Keratinocyte (primary cell): ENCODE results near the gene FNDC10. TPM values are rescaled to one million over a fixed set of nuclear protein-coding genes. Genes with fewer than 3 reads are reported as not detected.

Experiments
- DNase-seq: peaks from one replicate; pipeline ENCODE4 v3.0.0-alpha.2; 2011; ENCODE audit warnings: low read depth, missing footprints, low spot score
- FAIRE-seq: peaks from 2 replicates; lab custom pipeline; 2011; peaks lifted over from hg19 to GRCh38; lab: Jason Lieb, UNC
- H2AFZ ChIP-seq: 2 replicates; pipeline ENCODE4 v1.6.0; 2012; ENCODE audit warnings: low read length, control low read depth, inconsistent platforms; ENCODE audit not compliant: control insufficient read depth
- H3K27ac ChIP-seq: 2 replicates; pipeline ENCODE4 v1.5.1; 2011; ENCODE audit warnings: low read length; ENCODE audit not compliant: control insufficient read depth, insufficient read depth
- H3K27me3 ChIP-seq: 3 replicates; pipeline ENCODE4 v1.6.0; 2011; ENCODE audit warnings: low read length; ENCODE audit not compliant: control insufficient read depth, insufficient read depth; ENCODE audit errors: extremely low read depth
- H3K36me3 ChIP-seq, 2 experiments: 2 replicates in 1 of 2; 3 replicates in 1 of 2; pipeline ENCODE4 v1.5.1; 2011; ENCODE audit warnings: low read length in 2 of 2, mild to moderate bottlenecking in 1 of 2; ENCODE audit not compliant: control insufficient read depth in 2 of 2, insufficient read depth in 2 of 2; ENCODE audit errors: extremely low read depth in 1 of 2
- H3K4me1 ChIP-seq: 3 replicates; pipeline ENCODE4 v1.5.1; 2011; ENCODE audit warnings: low read length; ENCODE audit not compliant: control insufficient read depth, insufficient read depth; ENCODE audit errors: extremely low read depth
- H3K4me2 ChIP-seq: 3 replicates; pipeline ENCODE4 v1.6.0; 2011; ENCODE audit warnings: low read depth, low read length; ENCODE audit not compliant: control insufficient read depth, insufficient read depth; ENCODE audit errors: extremely low read depth
- H3K4me3 ChIP-seq, 3 experiments: fragments of 200-600 bp in 1 of 3; sonication (generic) in 1 of 3; 2 replicates in 2 of 3; 3 replicates in 1 of 3; pipeline ENCODE4 v1.5.1; 2011 to 2016; ENCODE audit warnings: low read length in 3 of 3, mild to moderate bottlenecking in 3 of 3, control low read depth in 2 of 3, inconsistent platforms in 1 of 3, low read depth in 1 of 3, mixed read lengths in 1 of 3, mixed run types in 1 of 3, moderate library complexity in 1 of 3; ENCODE audit not compliant: control insufficient read depth in 2 of 3, insufficient read depth in 2 of 3; ENCODE audit errors: extremely low read depth in 1 of 3
- H3K79me2 ChIP-seq: 2 replicates; pipeline ENCODE4 v1.6.0; 2012; ENCODE audit warnings: low read length; ENCODE audit not compliant: control insufficient read depth, insufficient read depth
- H3K9ac ChIP-seq: 3 replicates; pipeline ENCODE4 v1.6.0; 2011; ENCODE audit warnings: low read length; ENCODE audit not compliant: control insufficient read depth, insufficient read depth; ENCODE audit errors: extremely low read depth
- H3K9me1 ChIP-seq: 3 replicates; pipeline ENCODE4 v1.6.0; 2011; ENCODE audit warnings: low read length; ENCODE audit not compliant: control insufficient read depth, insufficient read depth; ENCODE audit errors: extremely low read depth
- H3K9me3 ChIP-seq: 2 replicates; pipeline ENCODE4 v1.5.1; 2012; ENCODE audit warnings: low read depth, low read length; ENCODE audit not compliant: control insufficient read depth
- H4K20me1 ChIP-seq: 3 replicates; pipeline ENCODE4 v1.6.0; 2011; ENCODE audit warnings: low read length; ENCODE audit not compliant: control insufficient read depth, insufficient read depth; ENCODE audit errors: extremely low read depth
- CTCF ChIP-seq, 3 experiments: IDR thresholded peaks in 1 of 3; conservative IDR thresholded peaks in 1 of 3; optimal IDR thresholded peaks in 1 of 3; 2 replicates in 2 of 3; 3 replicates in 1 of 3; pipeline versions ENCODE3 to v1.5.1; 2011; ENCODE audit warnings: low read length in 3 of 3, mild to moderate bottlenecking in 3 of 3, moderate library complexity in 2 of 3, control low read depth in 1 of 3, inconsistent platforms in 1 of 3; ENCODE audit not compliant: insufficient read depth in 2 of 3; ENCODE audit errors: extremely low read depth in 1 of 3
- EZH2 ChIP-seq: IDR thresholded peaks from one replicate; pipeline ENCODE4 v1.6.1; 2012; ENCODE audit warnings: inconsistent platforms, mild to moderate bottlenecking, low read length, moderate library complexity
- dilution Hi-C: fragments of 300-500 bp; cut with MboI; formaldehyde crosslinking; loops from one replicate; pipeline ENCODE4 v1.7.0; 2020; ENCODE audit warnings: low sequenced_read_pairs; ENCODE audit not compliant: extremely low pct_ligation_motif_present
- polyA plus RNA-seq, 5 experiments: library from polyadenylated mRNA; depleted of rRNA in 3 of 5; stranded (reverse) in 3 of 5; stranded (forward) in 1 of 5; unstranded in 1 of 5; fragments of >200 nt; gene quantifications; 1 replicate in 1 of 5; 2 replicates in 3 of 5; 3 replicates in 1 of 5; pipeline versions ENCODE4 v1.2.1 to v1.2.3, GENCODE V29; 2011 to 2012; ENCODE audit warnings: missing spikeins in 2 of 5, low read depth in 1 of 5, low replicate concordance in 1 of 5

FNDC10 gene
- polyA plus RNA-seq, 1 donor (not counting 4 experiments of a cell fraction or from before 2014, with no cell fraction given) = 1.2 TPM

- no peaks in the 10 kb centered on the region for H3K4me1 ChIP-seq
- H3K27ac ChIP-seq = no peak overlapping the region
- no peak overlapping the region for H3K9ac ChIP-seq
- no peak for DNase-seq
- H3K9me1 ChIP-seq = no peaks in the 10 kb centered on the region
- H3K4me3 ChIP-seq = no peak overlapping the region
- dilution Hi-C loops = no loop called here
- no peaks in the 10 kb centered on the region for H3K36me3 ChIP-seq
- FAIRE-seq = no peak
- no peak overlapping the region for H3K4me2 ChIP-seq
- no peak overlapping the region for H2AFZ ChIP-seq
- no peaks in the 10 kb centered on the region for H3K79me2 ChIP-seq
- no peaks in the 10 kb centered on the region for H4K20me1 ChIP-seq
- H3K9me3 ChIP-seq = no peaks in the 10 kb centered on the region
- TF ChIP-seq CTCF (optimal IDR thresholded peaks at IDR 0.05 in 1 of 3, IDR thresholded peaks at IDR 0.05 in 1 of 3, conservative IDR thresholded peaks at IDR 0.05 in 1 of 3; ENCODE audit: extremely low read depth in 1 of 3, insufficient read depth in 2 of 3, low read length in 3 of 3) = no peak
- no peak for TF ChIP-seq EZH2
- H3K27me3 ChIP-seq = peaks cover 7% of the 10 kb centered on the region
These were observed 5.2 kb upstream of the FNDC10 start for GRCh38 chr1:1605034-1605591.

- DNase-seq = no peak
- no peaks in the 10 kb centered on the region for H3K4me1 ChIP-seq
- H3K9me1 ChIP-seq = no peaks in the 10 kb centered on the region
- H3K36me3 ChIP-seq = no peaks in the 10 kb centered on the region
- H3K4me3 ChIP-seq = no peak overlapping the region
- peaks cover 7% of the 10 kb centered on the region for H3K27me3 ChIP-seq
- no peaks in the 10 kb centered on the region for H3K9me3 ChIP-seq
- dilution Hi-C loops = no loop called here
- FAIRE-seq = no peak
- H4K20me1 ChIP-seq = no peaks in the 10 kb centered on the region
- H3K4me2 ChIP-seq = no peak overlapping the region
- H3K79me2 ChIP-seq = no peaks in the 10 kb centered on the region
- no peak overlapping the region for H3K27ac ChIP-seq
- H2AFZ ChIP-seq = no peak overlapping the region
- no peak overlapping the region for H3K9ac ChIP-seq
- TF ChIP-seq EZH2 (no peak), CTCF (optimal IDR thresholded peaks at IDR 0.05 in 1 of 3, IDR thresholded peaks at IDR 0.05 in 1 of 3, conservative IDR thresholded peaks at IDR 0.05 in 1 of 3; ENCODE audit: extremely low read depth in 1 of 3, insufficient read depth in 2 of 3, low read length in 3 of 3) (no peak)
These were observed 4.6 kb upstream of the FNDC10 start for GRCh38 chr1:1604374-1605033.
